ENCODE results near the gene C16orf95. TPM values are rescaled to one million over a fixed set of nuclear protein-coding genes. Genes with fewer than 3 reads are reported as not detected.

Gene C16orf95
- total and polyA plus RNA-seq, 3 donors from 2014 or later: 53.1 to 203 (median 71.9) TPM

- intact Hi-C loops (cut with DNase I; ENCODE audit: low total_unique reads): no loop called here
These were observed 22.0 kb upstream of the C16orf95 start for GRCh38 chr16:87339086-87339723.

GRCh38 chr16:87338155-87338765 lies 21.1 kb upstream of the C16orf95 start:
- TF ChIP-seq POLR2A (IDR thresholded peaks at IDR 0.05) (no peak), CTCF (IDR thresholded peaks at IDR 0.05) (no peak)
- 90% methylated on average over 16 to 18 of the region's 18 CpGs for WGBS, 2 donors
- DNase-seq: no peak
- H3K4me1 ChIP-seq: peaks cover 4% of the 10 kb centered on the region
- H3K9me3 ChIP-seq: no peaks in the 10 kb centered on the region
- no peaks in the 10 kb centered on the region for H3K27me3 ChIP-seq
- intact Hi-C loops (cut with DNase I; ENCODE audit: low total_unique reads): no loop called here
- H3K27ac ChIP-seq: no peak overlapping the region
- H3K4me3 ChIP-seq: no peak overlapping the region
- no peaks in the 10 kb centered on the region for H3K36me3 ChIP-seq (ENCODE audit: low read depth, missing control alignments)

More at GRCh38 chr16:87339086-87339723, 22.0 kb upstream of the C16orf95 start:
- Histone ChIP-seq H3K27me3 (no peaks in the 10 kb centered on the region), H3K27ac (no peak overlapping the region), H3K4me1 (peaks cover 4% of the 10 kb centered on the region), H3K36me3 (ENCODE audit: low read depth, missing control alignments) (no peaks in the 10 kb centered on the region), H3K9me3 (no peaks in the 10 kb centered on the region), H3K4me3 (no peak overlapping the region)
- TF ChIP-seq CTCF (IDR thresholded peaks at IDR 0.05): no peak
- TF ChIP-seq POLR2A (IDR thresholded peaks at IDR 0.05): no peak
- WGBS, 2 donors: 91 to 96% methylated on average over 13 to 17 of the region's 17 CpGs
- DNase-seq: no peak

- no peak for TF ChIP-seq CTCF (IDR thresholded peaks at IDR 0.05)
- intact Hi-C loops (cut with DNase I; ENCODE audit: low total_unique reads): no loop called here
- no peaks in the 10 kb centered on the region for H3K36me3 ChIP-seq (ENCODE audit: low read depth, missing control alignments)
- no peaks in the 10 kb centered on the region for H3K9me3 ChIP-seq
- 81 to 90% methylated on average over 16 of the region's 16 CpGs for WGBS, 2 donors
- H3K27me3 ChIP-seq: no peaks in the 10 kb centered on the region
- no peak overlapping the region for H3K4me3 ChIP-seq
- DNase-seq: no peak
- no peak overlapping the region for H3K27ac ChIP-seq
- H3K4me1 ChIP-seq: peaks cover 4% of the 10 kb centered on the region
These were observed 20.1 kb upstream of the C16orf95 start for GRCh38 chr16:87337262-87337771.

GRCh38 chr16:87336434-87337240 lies 19.4 kb upstream of the C16orf95 start:
- Histone ChIP-seq H3K27ac (no peak overlapping the region), H3K36me3 (ENCODE audit: low read depth, missing control alignments) (no peaks in the 10 kb centered on the region), H3K4me1 (peaks cover 4% of the 10 kb centered on the region), H3K27me3 (no peaks in the 10 kb centered on the region), H3K9me3 (no peaks in the 10 kb centered on the region), H3K4me3 (no peak overlapping the region)
- 71 to 82% methylated on average over 17 to 19 of the region's 19 CpGs for WGBS, 2 donors
- no peak for DNase-seq
- TF ChIP-seq POLR2A (IDR thresholded peaks at IDR 0.05) (no peak), CTCF (IDR thresholded peaks at IDR 0.05) (no peak)
- intact Hi-C loops (cut with DNase I; ENCODE audit: low total_unique reads): no loop called here
